ENCODE data around the gene MIPEP.

Gene MIPEP

DNA sequence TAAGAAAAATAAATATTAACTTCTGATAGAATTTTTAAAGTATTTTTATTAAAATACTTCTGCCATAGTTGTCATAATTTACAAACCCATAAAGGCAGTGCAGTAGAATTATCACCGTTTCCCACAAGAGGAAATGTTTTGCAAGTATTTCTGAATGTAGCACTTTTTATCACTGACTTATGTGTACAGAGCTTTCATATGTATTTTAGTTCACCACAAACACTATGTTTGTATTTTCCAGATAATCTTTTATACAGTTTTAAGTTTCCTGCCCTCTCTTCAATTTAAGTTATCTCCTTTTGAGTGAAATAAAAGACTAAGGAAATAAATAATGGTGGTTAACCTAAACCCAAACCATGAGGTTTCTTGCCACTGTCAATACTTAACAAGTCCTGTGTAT, 24.2 kb downstream of the MIPEP start:
- in situ Hi-C loops (cut with MboI; ENCODE audit: low pct_unique_long_range_greater_than_20kb, low sequenced_read_pairs, unreplicated experiment), result no loop called here
- TF ChIP-seq, protein P1, sequence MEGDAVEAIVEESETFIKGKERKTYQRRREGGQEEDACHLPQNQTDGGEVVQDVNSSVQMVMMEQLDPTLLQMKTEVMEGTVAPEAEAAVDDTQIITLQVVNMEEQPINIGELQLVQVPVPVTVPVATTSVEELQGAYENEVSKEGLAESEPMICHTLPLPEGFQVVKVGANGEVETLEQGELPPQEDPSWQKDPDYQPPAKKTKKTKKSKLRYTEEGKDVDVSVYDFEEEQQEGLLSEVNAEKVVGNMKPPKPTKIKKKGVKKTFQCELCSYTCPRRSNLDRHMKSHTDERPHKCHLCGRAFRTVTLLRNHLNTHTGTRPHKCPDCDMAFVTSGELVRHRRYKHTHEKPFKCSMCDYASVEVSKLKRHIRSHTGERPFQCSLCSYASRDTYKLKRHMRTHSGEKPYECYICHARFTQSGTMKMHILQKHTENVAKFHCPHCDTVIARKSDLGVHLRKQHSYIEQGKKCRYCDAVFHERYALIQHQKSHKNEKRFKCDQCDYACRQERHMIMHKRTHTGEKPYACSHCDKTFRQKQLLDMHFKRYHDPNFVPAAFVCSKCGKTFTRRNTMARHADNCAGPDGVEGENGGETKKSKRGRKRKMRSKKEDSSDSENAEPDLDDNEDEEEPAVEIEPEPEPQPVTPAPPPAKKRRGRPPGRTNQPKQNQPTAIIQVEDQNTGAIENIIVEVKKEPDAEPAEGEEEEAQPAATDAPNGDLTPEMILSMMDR (IDR thresholded peaks at IDR 0.05; ENCODE audit: extremely low read depth, insufficient read depth, missing control alignments), result no peak
- DNase-seq (ENCODE audit: low spot score), result no peak

DNA sequence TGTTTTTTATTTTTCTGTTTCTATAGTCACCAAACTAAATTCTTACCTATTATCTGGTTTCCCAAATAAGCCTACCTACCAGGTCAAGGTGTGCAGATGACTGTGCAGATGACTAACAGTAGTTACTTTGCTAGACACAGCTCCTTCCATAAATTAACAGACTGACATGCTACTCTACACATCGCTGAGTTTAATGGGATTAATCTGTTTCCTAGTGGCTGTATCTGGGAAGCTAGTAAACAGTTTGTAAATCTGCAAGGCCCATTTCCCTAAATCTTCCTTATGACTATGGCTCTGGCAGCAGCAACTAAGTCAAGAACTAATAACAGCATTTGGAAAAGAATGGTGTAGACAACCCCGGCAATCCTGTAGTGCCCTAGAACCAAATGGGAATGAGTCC, 27.9 kb downstream of the MIPEP start:
- in situ Hi-C loops (cut with MboI; ENCODE audit: low pct_unique_long_range_greater_than_20kb, low sequenced_read_pairs, unreplicated experiment), result no loop called here
- no peak for DNase-seq (ENCODE audit: low spot score)
- TF ChIP-seq, protein P1 (IDR thresholded peaks at IDR 0.05; ENCODE audit: extremely low read depth, insufficient read depth, missing control alignments), result no peak

DNA sequence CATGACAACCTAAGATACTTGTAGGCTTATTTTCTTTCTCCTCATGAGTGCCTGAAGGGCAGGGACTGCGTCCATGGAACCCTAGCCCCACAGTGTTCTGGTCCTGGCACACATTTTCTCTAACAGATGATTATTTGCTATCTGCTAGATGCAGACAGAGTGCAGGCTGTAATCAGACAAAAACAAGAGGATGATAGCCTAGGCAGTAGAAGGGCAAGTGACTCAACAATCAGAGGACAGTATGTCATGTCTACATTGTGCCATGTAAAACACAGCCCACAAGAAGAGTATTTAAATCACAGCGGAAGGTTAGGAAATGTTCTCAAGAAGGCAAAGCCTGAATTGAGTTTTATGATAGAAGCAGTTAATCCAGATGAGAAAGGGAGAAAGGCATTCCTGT, 29.3 kb downstream of the MIPEP start:
- in situ Hi-C loops (cut with MboI; ENCODE audit: low pct_unique_long_range_greater_than_20kb, low sequenced_read_pairs, unreplicated experiment), result no loop called here
- TF ChIP-seq, protein P1 (IDR thresholded peaks at IDR 0.05; ENCODE audit: extremely low read depth, insufficient read depth, missing control alignments), result no peak

DNA sequence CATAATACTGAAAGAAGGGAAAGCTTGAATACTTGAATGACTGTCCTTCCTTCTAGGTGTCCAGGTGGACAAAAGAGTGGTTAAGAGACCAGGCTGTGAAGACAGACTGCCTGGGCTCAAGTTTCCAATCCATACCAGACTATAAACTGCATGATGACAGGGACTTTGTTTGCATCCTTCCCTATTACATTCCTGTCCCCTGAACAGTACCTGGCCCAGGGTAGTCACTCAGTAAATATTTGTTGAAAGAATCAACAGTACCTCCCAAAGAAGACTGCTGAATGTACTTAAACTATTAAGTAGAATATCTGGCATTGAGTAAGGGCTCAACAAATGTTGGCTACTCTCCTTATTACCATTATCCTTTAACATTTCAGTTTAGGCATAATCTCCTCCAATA, 29.7 kb downstream of the MIPEP start:
- in situ Hi-C loops (cut with MboI; ENCODE audit: low pct_unique_long_range_greater_than_20kb, low sequenced_read_pairs, unreplicated experiment), result no loop called here
- TF ChIP-seq, protein P1 (IDR thresholded peaks at IDR 0.05; ENCODE audit: extremely low read depth, insufficient read depth, missing control alignments), result no peak
- no peak for DNase-seq (ENCODE audit: low spot score)

More for the DNA sequence above, 29.3 kb downstream of the MIPEP start:
- no peak for DNase-seq (ENCODE audit: low spot score)

DNA sequence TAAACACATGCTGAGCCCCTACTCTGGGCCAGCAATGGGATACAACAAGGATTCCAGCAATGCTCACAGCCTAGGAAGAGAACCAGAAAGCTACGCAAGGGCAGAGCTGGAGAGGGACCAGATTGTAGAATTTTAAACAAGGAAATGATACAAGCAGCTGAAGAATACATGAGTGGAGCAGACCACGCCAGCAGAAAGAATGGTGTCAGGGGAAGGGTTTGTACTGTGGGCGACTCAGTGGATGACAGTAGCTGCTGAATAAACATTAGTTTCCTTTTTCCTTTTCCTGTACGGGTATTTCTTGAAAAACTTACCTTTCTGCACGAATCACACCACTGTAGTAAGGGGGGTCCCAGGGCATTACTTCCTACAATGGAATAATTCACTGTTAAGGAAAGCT, 30.7 kb downstream of the MIPEP start:
- TF ChIP-seq, protein P1 (IDR thresholded peaks at IDR 0.05; ENCODE audit: extremely low read depth, insufficient read depth, missing control alignments), result no peak
- DNase-seq (ENCODE audit: low spot score), result no peak
- in situ Hi-C loops (cut with MboI; ENCODE audit: low pct_unique_long_range_greater_than_20kb, low sequenced_read_pairs, unreplicated experiment), result no loop called here

DNA sequence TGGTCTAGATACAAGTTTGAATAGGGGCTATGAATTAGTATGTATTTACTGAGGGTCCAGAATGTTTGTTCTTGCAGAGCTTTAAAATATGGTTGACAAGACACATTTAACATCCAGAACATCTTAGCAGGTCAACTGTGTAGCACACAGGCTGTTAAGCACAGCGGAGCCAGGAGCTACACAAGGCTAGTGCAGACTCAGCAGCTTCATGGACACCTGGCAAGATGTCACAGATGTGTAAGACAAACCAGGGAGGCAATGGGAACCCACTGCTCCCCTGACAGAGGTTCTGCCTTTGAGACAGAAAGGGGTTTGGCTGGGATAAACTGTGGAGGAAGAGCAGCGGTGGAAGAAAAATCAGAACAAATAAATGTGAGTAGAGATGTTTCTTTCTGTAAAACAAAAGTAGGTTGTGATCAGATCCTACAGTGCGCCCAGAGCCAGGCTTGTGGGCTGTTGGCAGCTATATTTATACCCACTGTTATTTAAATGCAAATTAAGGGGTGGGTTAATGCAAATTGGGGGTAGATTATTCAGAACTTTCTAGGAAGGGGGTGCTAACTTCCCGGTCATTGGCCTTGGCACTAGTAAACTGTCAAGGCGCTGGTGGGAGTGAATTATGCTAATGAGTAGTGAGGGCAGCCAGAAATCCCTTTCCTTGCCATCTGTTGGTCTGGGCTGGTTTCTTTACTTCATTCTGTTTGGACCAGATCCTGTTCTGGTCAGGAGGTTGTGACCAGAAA, 33.0 kb downstream of the MIPEP start:
- TF ChIP-seq, protein P1 (IDR thresholded peaks at IDR 0.05; ENCODE audit: extremely low read depth, insufficient read depth, missing control alignments), result no peak
- in situ Hi-C loops (cut with MboI; ENCODE audit: low pct_unique_long_range_greater_than_20kb, low sequenced_read_pairs, unreplicated experiment), result no loop called here
- no peak for DNase-seq (ENCODE audit: low spot score)

Measured in GM13977 (cell line).